ENCODE data around the gene UPK3BL1. TPM values are rescaled to one million over a fixed set of nuclear protein-coding genes. Genes with fewer than 3 reads are reported as not detected.
"Not testable (repeated sequence)": the region's sequence is repeated elsewhere in the genome, so short reads cannot be mapped to it uniquely, and the experiment has no call there.

UPK3BL1 gene
- total RNA-seq (2014; rRNA removed; shearing (Covaris generic); ENCODE audit: low replicate concordance): 12.8 and 15.6 TPM in 2 replicates

- DNase-seq (ENCODE audit: low read depth); in situ Hi-C loops (cut with HindIII; ENCODE audit: low pct_unique_long_range_greater_than_20kb, low sequenced_read_pairs): not testable (repeated sequence)
Observed at GRCh38 chr7:102642691-102643090, at the start of gene UPK3BL1. UPK3BL1 (minus strand) TSS chr7:102642791; CDS start chr7:102642741, 50 bp downstream.

- in situ Hi-C loops (cut with HindIII; ENCODE audit: low pct_unique_long_range_greater_than_20kb, low sequenced_read_pairs); DNase-seq (ENCODE audit: low read depth): not testable (repeated sequence)
Observed at GRCh38 chr7:102690602-102691001, 48.0 kb upstream of the UPK3BL1 start.

DNA sequence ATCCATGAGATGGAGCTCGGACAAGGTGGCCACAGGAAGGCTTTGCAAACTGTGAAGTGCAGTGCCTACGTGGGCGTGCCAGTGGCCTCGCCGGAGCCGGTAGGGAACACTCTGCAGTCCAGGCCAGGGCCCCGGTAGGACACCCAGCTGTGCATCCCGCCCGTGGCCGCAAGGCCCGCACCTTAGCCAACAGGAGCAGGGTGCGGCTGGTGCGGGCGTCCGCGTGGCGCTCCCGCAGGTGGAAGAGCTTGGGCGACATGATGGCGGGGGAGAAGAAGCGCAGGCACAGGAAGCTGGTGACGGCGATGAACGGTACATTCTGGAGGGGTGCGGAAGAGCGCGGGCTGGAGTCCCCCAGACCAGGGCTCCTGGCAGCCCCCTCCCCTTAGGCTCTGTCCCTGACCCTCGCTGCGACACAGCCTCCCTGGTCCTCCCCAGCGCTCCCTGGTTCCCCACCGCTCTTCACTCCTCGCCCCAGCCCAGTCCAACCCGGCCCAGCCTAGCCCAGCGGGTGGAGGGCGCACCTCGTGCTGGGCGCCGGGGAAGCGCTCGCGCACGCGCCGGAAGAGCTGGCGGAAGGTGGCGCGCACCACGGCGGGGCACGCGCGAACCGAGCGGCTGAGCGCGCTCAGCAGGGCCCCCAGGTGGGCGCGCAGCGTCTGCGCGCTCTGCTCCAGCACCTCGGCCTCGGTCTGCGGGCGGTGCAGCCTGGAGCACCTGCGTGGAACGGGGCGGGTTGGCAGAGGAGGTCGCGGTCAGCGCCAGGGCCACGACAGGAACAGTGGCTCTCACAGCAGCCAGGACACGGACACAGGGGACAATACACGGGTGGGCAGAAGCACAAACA, 47.1 kb upstream of the UPK3BL1 start:
- in situ Hi-C loops (cut with HindIII; ENCODE audit: low pct_unique_long_range_greater_than_20kb, low sequenced_read_pairs); DNase-seq (ENCODE audit: low read depth): not testable (repeated sequence)

- DNase-seq (ENCODE audit: low read depth); in situ Hi-C loops (cut with HindIII; ENCODE audit: low pct_unique_long_range_greater_than_20kb, low sequenced_read_pairs): not testable (repeated sequence)
Observed at GRCh38 chr7:102688299-102689036, 45.9 kb upstream of the UPK3BL1 start.

DNA sequence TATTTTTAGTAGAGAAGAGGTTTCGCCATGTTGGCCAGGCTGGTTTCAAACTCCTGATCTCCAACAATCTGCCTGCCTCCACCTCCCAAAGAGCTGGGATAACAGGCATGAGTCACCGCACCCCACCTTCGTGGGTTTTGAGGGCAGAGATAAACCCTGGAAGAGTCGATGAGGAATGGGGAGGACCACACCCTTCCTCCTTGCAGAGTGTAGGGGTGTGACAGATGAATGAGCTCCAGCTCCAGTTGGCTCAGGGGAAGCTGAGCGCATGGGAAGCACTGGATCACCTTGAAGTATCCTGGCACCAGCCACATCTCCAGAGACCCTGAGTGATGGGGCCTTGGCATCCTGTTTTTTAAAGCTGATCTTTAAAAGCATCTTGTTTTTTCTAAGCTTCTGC, 40.0 kb upstream of the UPK3BL1 start:
- DNase-seq (ENCODE audit: low read depth); in situ Hi-C loops (cut with HindIII; ENCODE audit: low pct_unique_long_range_greater_than_20kb, low sequenced_read_pairs): not testable (repeated sequence)

GRCh38 chr7:102680780-102681179, 38.2 kb upstream of the UPK3BL1 start:
- in situ Hi-C loops (cut with HindIII; ENCODE audit: low pct_unique_long_range_greater_than_20kb, low sequenced_read_pairs): not testable (repeated sequence)

GRCh38 chr7:102675545-102675944, 33.0 kb upstream of the UPK3BL1 start:
- in situ Hi-C loops (cut with HindIII; ENCODE audit: low pct_unique_long_range_greater_than_20kb, low sequenced_read_pairs); DNase-seq (ENCODE audit: low read depth): not testable (repeated sequence)

More at GRCh38 chr7:102680780-102681179, 38.2 kb upstream of the UPK3BL1 start:
- DNase-seq (ENCODE audit: low read depth): not testable (repeated sequence)

- in situ Hi-C loops (cut with HindIII; ENCODE audit: low pct_unique_long_range_greater_than_20kb, low sequenced_read_pairs); DNase-seq (ENCODE audit: low read depth): not testable (repeated sequence)
Observed at GRCh38 chr7:102673447-102674067, 31.0 kb upstream of the UPK3BL1 start.

- in situ Hi-C loops (cut with HindIII; ENCODE audit: low pct_unique_long_range_greater_than_20kb, low sequenced_read_pairs); DNase-seq (ENCODE audit: low read depth): not testable (repeated sequence)
Observed at GRCh38 chr7:102671956-102672307, 29.3 kb upstream of the UPK3BL1 start.

DNA sequence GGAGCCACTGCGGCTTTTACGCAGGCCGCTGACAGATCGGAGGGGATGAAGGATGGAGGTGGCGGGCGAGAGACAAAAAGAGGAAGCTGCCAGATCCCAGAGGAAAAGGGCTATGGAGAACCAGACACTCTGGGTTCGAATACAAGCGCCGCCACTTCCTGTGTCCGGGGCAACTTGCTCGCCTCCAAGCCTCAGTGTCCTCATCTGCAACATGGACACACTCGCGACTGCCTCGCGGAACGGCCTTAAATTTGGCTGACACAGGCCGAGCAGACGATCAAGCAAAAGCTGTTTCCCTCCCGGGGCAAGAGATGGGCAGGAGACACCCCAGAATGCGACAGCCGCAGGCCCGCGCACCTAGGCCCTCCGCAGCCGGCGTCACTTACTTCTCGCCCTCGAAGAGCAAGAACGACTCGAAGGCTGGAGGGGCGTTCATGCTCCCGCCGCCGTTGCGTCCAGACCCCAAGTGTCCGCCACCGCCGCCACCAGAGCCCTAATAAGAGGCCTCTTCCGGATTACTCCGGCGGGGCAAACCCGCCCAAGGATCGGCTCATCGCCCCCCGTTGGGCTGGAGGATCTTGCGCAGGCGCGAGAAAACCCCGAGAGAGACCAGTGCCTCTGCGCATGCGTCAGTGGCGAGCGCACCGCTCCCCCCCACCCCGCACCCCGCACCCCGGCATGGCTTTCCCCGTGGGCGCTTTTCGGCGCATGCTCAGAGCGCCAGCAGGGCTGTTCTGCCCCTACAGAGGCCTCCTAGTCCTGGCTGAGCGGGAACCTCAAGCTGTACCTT, 28.8 kb upstream of the UPK3BL1 start, which contains the start of gene POLR2J2:
Gene POLR2J2 (minus strand): TSS at position 498 of the 790 bp plus-strand sequence. CDS start 62 bp downstream, at position 436.
- DNase-seq (ENCODE audit: low read depth); in situ Hi-C loops (cut with HindIII; ENCODE audit: low pct_unique_long_range_greater_than_20kb, low sequenced_read_pairs): not testable (repeated sequence)

GRCh38 chr7:102667523-102667922, 24.9 kb upstream of the UPK3BL1 start:
- DNase-seq (ENCODE audit: low read depth); in situ Hi-C loops (cut with HindIII; ENCODE audit: low pct_unique_long_range_greater_than_20kb, low sequenced_read_pairs): not testable (repeated sequence)

DNA sequence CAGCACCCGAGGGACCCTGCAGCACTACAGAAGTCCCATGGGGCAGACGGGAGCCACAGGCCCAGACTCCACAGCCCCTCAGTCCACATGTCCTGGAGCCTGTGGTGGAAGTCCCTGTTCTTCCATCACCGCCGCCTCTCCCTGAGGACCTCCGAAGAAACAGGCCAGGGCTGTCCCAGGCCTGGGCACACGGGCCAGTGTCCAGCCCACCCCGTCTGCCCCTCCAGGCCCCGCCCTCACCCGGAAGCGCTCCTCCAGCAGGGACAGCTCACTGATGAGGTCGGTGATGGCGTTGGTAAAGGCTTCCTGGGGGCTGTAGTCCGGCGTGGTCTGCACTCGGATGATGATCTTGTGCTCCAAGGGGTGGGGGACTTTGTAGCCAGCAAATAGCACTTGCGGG, 24.3 kb upstream of the UPK3BL1 start:
- in situ Hi-C loops (cut with HindIII; ENCODE audit: low pct_unique_long_range_greater_than_20kb, low sequenced_read_pairs); DNase-seq (ENCODE audit: low read depth): not testable (repeated sequence)

GRCh38 chr7:102664765-102665164, 22.2 kb upstream of the UPK3BL1 start:
- in situ Hi-C loops (cut with HindIII; ENCODE audit: low pct_unique_long_range_greater_than_20kb, low sequenced_read_pairs); DNase-seq (ENCODE audit: low read depth): not testable (repeated sequence)

DNA sequence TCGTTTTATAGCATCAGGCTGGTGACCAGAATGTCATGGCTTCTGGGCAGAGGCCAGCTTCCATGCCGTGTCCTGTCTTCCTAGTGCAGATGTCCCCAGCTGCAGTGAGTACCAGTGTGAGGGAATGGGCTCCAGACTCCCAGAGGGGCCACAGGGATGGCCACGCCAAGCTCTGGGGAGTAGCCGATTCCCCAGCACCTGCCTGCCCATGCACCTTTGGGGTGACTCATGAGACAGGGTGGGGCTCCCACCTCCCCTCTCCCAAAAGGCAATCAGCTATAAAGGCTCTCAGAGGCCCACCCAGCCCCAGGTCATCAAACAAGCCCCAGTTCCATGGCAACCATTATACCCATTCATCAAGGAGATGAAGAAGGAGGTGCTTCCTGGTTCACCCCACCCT, 7.3 kb upstream of the UPK3BL1 start, which contains the start of gene SPDYE2B:
Gene SPDYE2B (plus strand): TSS at position 396 of the 400 bp plus-strand sequence. CDS start 2,030 bp downstream, outside the sequence.
- DNase-seq (ENCODE audit: low read depth); in situ Hi-C loops (cut with HindIII; ENCODE audit: low pct_unique_long_range_greater_than_20kb, low sequenced_read_pairs): not testable (repeated sequence)

DNA sequence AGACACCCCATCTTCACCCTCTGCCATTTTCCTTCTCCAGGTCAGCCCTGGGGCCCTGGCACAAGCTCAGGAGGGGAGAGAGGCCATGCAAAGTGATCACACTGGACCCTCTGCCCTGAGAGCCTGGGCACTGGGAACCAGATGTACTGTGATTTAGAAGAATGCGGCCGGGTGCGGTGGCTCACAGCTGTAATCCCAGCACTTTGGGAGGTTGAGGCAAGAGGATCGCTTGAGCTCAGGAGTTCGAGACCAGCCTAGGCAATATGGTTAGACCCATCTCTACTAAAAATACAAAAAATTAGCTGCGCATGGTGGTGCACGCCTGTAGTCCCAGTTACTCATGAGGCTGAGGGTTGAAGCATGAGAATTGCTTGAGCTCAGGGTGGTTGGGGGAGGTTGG, 5.2 kb upstream of the UPK3BL1 start:
- DNase-seq (ENCODE audit: low read depth); in situ Hi-C loops (cut with HindIII; ENCODE audit: low pct_unique_long_range_greater_than_20kb, low sequenced_read_pairs): not testable (repeated sequence)

- DNase-seq (ENCODE audit: low read depth); in situ Hi-C loops (cut with HindIII; ENCODE audit: low pct_unique_long_range_greater_than_20kb, low sequenced_read_pairs): not testable (repeated sequence)
Observed at GRCh38 chr7:102643404-102643803, 813 bp upstream of the UPK3BL1 start.

DNA sequence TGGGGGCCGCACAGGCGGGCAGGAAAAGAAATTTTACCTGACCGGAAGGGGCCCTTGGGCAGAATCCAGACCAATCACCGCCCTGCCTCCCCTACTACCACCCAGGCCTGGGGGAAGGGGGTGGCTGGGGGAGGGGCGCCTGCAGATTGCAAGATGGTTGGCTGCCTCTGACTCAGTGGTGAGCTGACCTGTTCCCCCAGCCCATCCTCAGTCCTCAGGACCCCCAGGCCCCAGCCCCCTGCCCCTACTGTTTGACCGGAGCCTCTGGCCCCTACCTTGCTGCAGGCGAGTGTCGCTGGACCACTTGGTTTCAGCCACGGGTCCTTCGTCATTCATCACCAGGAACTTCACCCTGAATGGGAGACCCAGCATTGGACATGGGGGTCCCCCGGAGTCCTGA, 3.7 kb downstream of the UPK3BL1 start:
- DNase-seq (ENCODE audit: low read depth); in situ Hi-C loops (cut with HindIII; ENCODE audit: low pct_unique_long_range_greater_than_20kb, low sequenced_read_pairs): not testable (repeated sequence)

Data from Caki2 (cell line).